ENCODE measurements around the gene DOCK1.
A peak's percentile ranks its signal among the peaks of the same experiment; 100 is the strongest.
"Not testable (repeated sequence)": the region's sequence is repeated elsewhere in the genome, so short reads cannot be mapped to it uniquely, and the experiment has no call there.

DOCK1 gene

GRCh38 chr10:126926568-126926967, 21.3 kb downstream of the DOCK1 start:
- DNase-seq = no peak

- DNase-seq = no peak
These were observed 22.6 kb downstream of the DOCK1 start for GRCh38 chr10:126927799-126928198.

GRCh38 chr10:126928274-126928673, 23.0 kb downstream of the DOCK1 start:
- DNase-seq = no peak

GRCh38 chr10:126929391-126929790, 24.2 kb downstream of the DOCK1 start:
- no peak for DNase-seq

GRCh38 chr10:126930131-126930882, 25.1 kb downstream of the DOCK1 start:
- no peak for DNase-seq

GRCh38 chr10:126930883-126931503, 25.8 kb downstream of the DOCK1 start:
- DNase-seq = no peak

GRCh38 chr10:126931544-126931943, 26.3 kb downstream of the DOCK1 start:
- DNase-seq = no peak

GRCh38 chr10:126932516-126932915, 27.3 kb downstream of the DOCK1 start:
- DNase-seq = no peak

GRCh38 chr10:126933116-126933515, 27.9 kb downstream of the DOCK1 start:
- DNase-seq = no peak

GRCh38 chr10:126935263-126935946, 30.2 kb downstream of the DOCK1 start:
- peak in 1 of 2 experiments; percentile 38 for DNase-seq

GRCh38 chr10:126937026-126937425, 31.8 kb downstream of the DOCK1 start:
- no peak for DNase-seq

- not testable (repeated sequence) for DNase-seq
These were observed 32.9 kb downstream of the DOCK1 start for GRCh38 chr10:126938121-126938520.

GRCh38 chr10:126939706-126940105, 34.5 kb downstream of the DOCK1 start:
- no peak for DNase-seq

- DNase-seq = no peak
These were observed 35.6 kb downstream of the DOCK1 start for GRCh38 chr10:126940670-126941310.

- DNase-seq = no peak
These were observed 39.0 kb downstream of the DOCK1 start for GRCh38 chr10:126944191-126944590.

- no peak for DNase-seq
These were observed 40.3 kb downstream of the DOCK1 start for GRCh38 chr10:126945351-126946030.

GRCh38 chr10:126946746-126947145, 41.5 kb downstream of the DOCK1 start:
- no peak for DNase-seq

GRCh38 chr10:126948355-126949160, 43.3 kb downstream of the DOCK1 start:
- no peak for DNase-seq

GRCh38 chr10:126949161-126949503, 43.9 kb downstream of the DOCK1 start:
- DNase-seq = no peak

GRCh38 chr10:126950401-126951105, 45.3 kb downstream of the DOCK1 start:
- no peak for DNase-seq

GRCh38 chr10:126953886-126954285, 48.7 kb downstream of the DOCK1 start:
- no peak for DNase-seq
